H9 (cell line): ENCODE results near the gene TTC29. TPM values are rescaled to one million over a fixed set of nuclear protein-coding genes. Genes with fewer than 3 reads are reported as not detected.

Experiments
- DNase-seq: peaks from one replicate; pipeline ENCODE4 v3.0.0-alpha.2; 2017
- H2AFZ ChIP-seq: one replicate; pipeline ENCODE4 v1.6.1; 2013; ENCODE audit warnings: mild to moderate bottlenecking, low read length, control low read depth, moderate library complexity
- H2AK5ac ChIP-seq: 2 replicates; pipeline ENCODE4 v1.6.1; 2013; ENCODE audit warnings: low read length, control low read depth, mixed read lengths; ENCODE audit not compliant: insufficient read length
- H2BK120ac ChIP-seq: one replicate; pipeline ENCODE4 v1.6.1; 2013; ENCODE audit warnings: low read depth, mild to moderate bottlenecking, low read length, control low read depth, inconsistent platforms; ENCODE audit not compliant: poor library complexity, severe bottlenecking
- H2BK12ac ChIP-seq: 2 replicates; pipeline ENCODE4 v1.6.1; 2013; ENCODE audit warnings: low read length, control low read depth, mixed read lengths, low read depth; ENCODE audit not compliant: insufficient read length
- H2BK15ac ChIP-seq: 2 replicates; pipeline ENCODE4 v1.6.1; 2013; ENCODE audit warnings: low read depth, low read length, control low read depth
- H2BK20ac ChIP-seq: one replicate; pipeline ENCODE4 v1.6.1; 2013; ENCODE audit warnings: low read depth, mild to moderate bottlenecking, low read length, control low read depth, inconsistent platforms; ENCODE audit not compliant: poor library complexity, severe bottlenecking
- H2BK5ac ChIP-seq: 2 replicates; pipeline ENCODE4 v1.6.1; 2013; ENCODE audit warnings: low read length, control low read depth, mixed read lengths; ENCODE audit not compliant: insufficient read length
- H3K14ac ChIP-seq: 2 replicates; pipeline ENCODE4 v1.6.1; 2013; ENCODE audit warnings: low read length, control low read depth; ENCODE audit not compliant: insufficient read depth
- H3K18ac ChIP-seq: 2 replicates; pipeline ENCODE4 v1.6.1; 2013; ENCODE audit warnings: low read depth, mild to moderate bottlenecking, mixed read lengths, low read length, control low read depth; ENCODE audit not compliant: insufficient read length
- H3K23ac ChIP-seq: 2 replicates; pipeline ENCODE4 v1.6.1; 2013; ENCODE audit warnings: low read length, control low read depth, mixed read lengths, low read depth; ENCODE audit not compliant: insufficient read length
- H3K23me2 ChIP-seq: 2 replicates; pipeline ENCODE4 v1.6.1; 2013; ENCODE audit warnings: low read depth, mild to moderate bottlenecking, mixed read lengths, low read length, control low read depth; ENCODE audit not compliant: insufficient read length, poor library complexity, severe bottlenecking
- H3K27ac ChIP-seq: 2 replicates; pipeline ENCODE4 v1.5.1; 2013; ENCODE audit warnings: low read length, control low read depth, mixed read lengths, low read depth; ENCODE audit not compliant: insufficient read length
- H3K27me3 ChIP-seq: 2 replicates; pipeline ENCODE4 v1.6.1; 2013; ENCODE audit warnings: low read length, control low read depth, inconsistent platforms; ENCODE audit not compliant: insufficient read depth
- H3K4ac ChIP-seq: 2 replicates; pipeline ENCODE4 v1.6.1; 2013; ENCODE audit warnings: low read depth, mild to moderate bottlenecking, control low read depth, inconsistent platforms, low read length, moderate library complexity
- H3K4me1 ChIP-seq: 2 replicates; pipeline ENCODE4 v1.6.1; 2013; ENCODE audit warnings: low read length, control low read depth, inconsistent platforms; ENCODE audit not compliant: insufficient read depth
- H3K4me2 ChIP-seq: 2 replicates; pipeline ENCODE4 v1.6.1; 2013; ENCODE audit warnings: low read length, control low read depth, mixed read lengths; ENCODE audit not compliant: insufficient read length, insufficient read depth
- H3K56ac ChIP-seq: 2 replicates; pipeline ENCODE4 v1.6.1; 2013; ENCODE audit warnings: low read depth, mild to moderate bottlenecking, mixed read lengths, low read length, control low read depth; ENCODE audit not compliant: insufficient read length
- H3K79me1 ChIP-seq: 2 replicates; pipeline ENCODE4 v1.6.1; 2013; ENCODE audit warnings: low read depth, mild to moderate bottlenecking, moderate library complexity, low read length, control low read depth, inconsistent platforms; ENCODE audit not compliant: insufficient read depth, poor library complexity, severe bottlenecking
- H3K79me2 ChIP-seq: 2 replicates; pipeline ENCODE4 v1.6.1; 2013; ENCODE audit warnings: low read length, control low read depth, inconsistent platforms; ENCODE audit not compliant: insufficient read depth
- H3K9ac ChIP-seq: 2 replicates; pipeline ENCODE4 v1.6.1; 2013; ENCODE audit warnings: low read length, control low read depth, mixed read lengths; ENCODE audit not compliant: insufficient read length; ENCODE audit errors: extremely low read depth
- H3K9me3 ChIP-seq: one replicate; pipeline ENCODE4 v1.6.1; 2013; ENCODE audit warnings: low read depth, low read length, inconsistent platforms; ENCODE audit not compliant: control insufficient read depth
- H3T11ph ChIP-seq: one replicate; pipeline ENCODE4 v1.6.1; 2013; ENCODE audit warnings: mild to moderate bottlenecking, low read length, control low read depth, inconsistent platforms
- H4K20me1 ChIP-seq: one replicate; pipeline ENCODE4 v1.6.1; 2013; ENCODE audit not compliant: control insufficient read depth, insufficient read length, insufficient read depth
- H4K5ac ChIP-seq: 2 replicates; pipeline ENCODE4 v1.6.1; 2013; ENCODE audit warnings: low read depth, mild to moderate bottlenecking, mixed read lengths, low read length, control low read depth; ENCODE audit not compliant: insufficient read length
- H4K8ac ChIP-seq: replicated peaks from 2 replicates; pipeline ENCODE4 v1.6.1; 2013; ENCODE audit warnings: low read length, control low read depth, mixed read lengths, low read depth; ENCODE audit not compliant: insufficient read length
- H4K91ac ChIP-seq: 2 replicates; pipeline ENCODE4 v1.6.1; 2013; ENCODE audit warnings: low read depth, mild to moderate bottlenecking, moderate library complexity, mixed read lengths, low read length, control low read depth; ENCODE audit not compliant: insufficient read length
- H3K27ac Mint-ChIP-seq, 3 experiments: 2 replicates in 2 of 3; 3 replicates in 1 of 3; pipeline ENCODE4 v1.8.0; 2020 to 2021; ENCODE audit warnings: mixed read lengths in 3 of 3, mild to moderate bottlenecking in 1 of 3, moderate library complexity in 1 of 3
- H3K27me3 Mint-ChIP-seq: 2 replicates; pipeline ENCODE4 v1.8.0; 2021; ENCODE audit warnings: low read depth, mild to moderate bottlenecking, moderate library complexity, mixed read lengths
- H3K36me3 Mint-ChIP-seq, 3 experiments: 2 replicates in 2 of 3; 3 replicates in 1 of 3; pipeline ENCODE4 v1.8.0; 2020 to 2021; ENCODE audit warnings: low read depth in 3 of 3, mixed read lengths in 3 of 3; ENCODE audit not compliant: insufficient read depth in 1 of 3
- H3K4me1 Mint-ChIP-seq, 2 experiments: 2 replicates each; pipeline ENCODE4 v1.8.0; 2020; ENCODE audit warnings: mixed read lengths in 2 of 2
- H3K4me3 Mint-ChIP-seq, 2 experiments: 2 replicates in 1 of 2; 3 replicates in 1 of 2; pipeline ENCODE4 v1.8.0; 2020 to 2021; ENCODE audit warnings: mild to moderate bottlenecking in 2 of 2, mixed read lengths in 2 of 2, moderate library complexity in 1 of 2
- H3K9me3 Mint-ChIP-seq, 2 experiments: 2 replicates in 1 of 2; 3 replicates in 1 of 2; pipeline ENCODE4 v1.8.0; 2020; ENCODE audit warnings: mild to moderate bottlenecking in 2 of 2, mixed read lengths in 2 of 2, moderate library complexity in 1 of 2
- WGBS: extraction: QIAGEN DNeasy Blood & Tissue Kit; methylation state at CpG from one replicate; pipeline ENCODE4 v1.1.7; 2013; ENCODE audit warnings: missing lambda C conversion rate, low lambda C conversion rate, mixed read lengths; ENCODE audit not compliant: insufficient read length; ENCODE audit errors: extremely low coverage; 5-methylcytosine and 5-hydroxymethylcytosine counted together
- total RNA-seq: library from RNA; stranded (reverse); gene quantifications from 2 replicates; pipeline ENCODE4 v1.2.1, GENCODE V29; 2021
- TF ChIP-seq, protein P1 (sequence below): fragments of 200-600 bp; sonication (generic); conservative IDR thresholded peaks from 3 replicates; pipeline ENCODE4 v1.8.0; 2021; ENCODE audit warnings: antibody characterized with exemption, mild to moderate bottlenecking

TTC29 gene
- total RNA-seq, 1 experiment from 2014 or later = not detected

DNA sequence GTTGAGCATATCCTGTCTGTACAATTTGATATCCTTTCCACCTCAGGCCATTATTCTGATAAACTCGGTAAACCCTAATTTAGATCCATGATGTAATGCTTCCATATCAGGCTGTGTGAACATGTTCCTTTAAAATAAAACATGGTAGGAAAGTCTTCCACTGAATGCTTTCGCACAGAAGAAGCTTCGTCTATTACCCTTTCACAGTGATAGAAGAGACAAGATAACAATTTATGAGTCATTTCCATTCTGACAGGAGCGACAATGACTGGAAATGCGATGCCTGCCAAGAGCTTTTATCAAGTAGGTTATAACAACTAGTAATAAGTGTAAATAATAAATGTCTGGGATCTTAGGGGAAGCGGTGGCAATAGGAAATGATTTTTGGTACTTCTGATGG lies 98.8 kb downstream of the TTC29 start:
- no peak overlapping the region for H3K56ac ChIP-seq
- no peaks in the 10 kb centered on the region for H3K27me3 ChIP-seq
- Mint-ChIP-seq H3K27me3 (no peaks in the 10 kb centered on the region), H3K4me3 (no peak overlapping the region), H3K4me1 (peaks cover 5 to 6% of the 10 kb centered on the region in 2 experiments), H3K9me3 (no peaks in the 10 kb centered on the region), H3K36me3 (no peaks in the 10 kb centered on the region), H3K27ac (no peak overlapping the region)
- no peaks in the 10 kb centered on the region for H3K4me1 ChIP-seq
- no peak overlapping the region for H2BK120ac ChIP-seq
- H2AK5ac ChIP-seq = no peak overlapping the region
- no peaks in the 10 kb centered on the region for H3K79me1 ChIP-seq
- H2BK15ac ChIP-seq = no peak overlapping the region
- H3K23ac ChIP-seq = no peak overlapping the region
- DNase-seq = no peak
- no peaks in the 10 kb centered on the region for H3K9me3 ChIP-seq
- no peaks in the 10 kb centered on the region for H3K23me2 ChIP-seq
- no peak overlapping the region for H3K27ac ChIP-seq
- H3T11ph ChIP-seq = no peak overlapping the region
- H3K79me2 ChIP-seq = no peaks in the 10 kb centered on the region
- H4K5ac ChIP-seq = no peak overlapping the region
- no peak overlapping the region for H3K4ac ChIP-seq
- H2AFZ ChIP-seq = no peak overlapping the region
- H3K4me2 ChIP-seq = no peak overlapping the region
- WGBS = no CpG with 5 or more reads among the region's 6 CpGs
- no peak overlapping the region for H4K8ac ChIP-seq
- TF ChIP-seq, protein P1, sequence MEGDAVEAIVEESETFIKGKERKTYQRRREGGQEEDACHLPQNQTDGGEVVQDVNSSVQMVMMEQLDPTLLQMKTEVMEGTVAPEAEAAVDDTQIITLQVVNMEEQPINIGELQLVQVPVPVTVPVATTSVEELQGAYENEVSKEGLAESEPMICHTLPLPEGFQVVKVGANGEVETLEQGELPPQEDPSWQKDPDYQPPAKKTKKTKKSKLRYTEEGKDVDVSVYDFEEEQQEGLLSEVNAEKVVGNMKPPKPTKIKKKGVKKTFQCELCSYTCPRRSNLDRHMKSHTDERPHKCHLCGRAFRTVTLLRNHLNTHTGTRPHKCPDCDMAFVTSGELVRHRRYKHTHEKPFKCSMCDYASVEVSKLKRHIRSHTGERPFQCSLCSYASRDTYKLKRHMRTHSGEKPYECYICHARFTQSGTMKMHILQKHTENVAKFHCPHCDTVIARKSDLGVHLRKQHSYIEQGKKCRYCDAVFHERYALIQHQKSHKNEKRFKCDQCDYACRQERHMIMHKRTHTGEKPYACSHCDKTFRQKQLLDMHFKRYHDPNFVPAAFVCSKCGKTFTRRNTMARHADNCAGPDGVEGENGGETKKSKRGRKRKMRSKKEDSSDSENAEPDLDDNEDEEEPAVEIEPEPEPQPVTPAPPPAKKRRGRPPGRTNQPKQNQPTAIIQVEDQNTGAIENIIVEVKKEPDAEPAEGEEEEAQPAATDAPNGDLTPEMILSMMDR = no peak
- no peak overlapping the region for H3K14ac ChIP-seq
- no peak overlapping the region for H2BK20ac ChIP-seq
- no peak overlapping the region for H3K9ac ChIP-seq
- H2BK5ac ChIP-seq = no peak overlapping the region
- no peak overlapping the region for H4K91ac ChIP-seq
- H3K18ac ChIP-seq = no peak overlapping the region
- no peak overlapping the region for H2BK12ac ChIP-seq
- H4K20me1 ChIP-seq = no peaks in the 10 kb centered on the region
